Breast epithelium (tissue), 3 donors: Measurements from ENCODE around the gene GYG1.

Experiments
- POLR2AphosphoS5 ChIP-seq, 3 donors: sonication (generic); formaldehyde crosslinking; IDR thresholded peaks; one replicate each; pipeline ENCODE4 v1.6.1; 2017; ENCODE audit warnings: antibody characterized with exemption in 3 of 3
- TF ChIP-seq, protein P1 (sequence below), 3 donors: fragments of 450-650 bp; IDR thresholded peaks; one replicate each; pipeline ENCODE4 v1.5.1; 2016 to 2017; ENCODE audit warnings: antibody characterized with exemption in 3 of 3, mild to moderate bottlenecking in 3 of 3, moderate library complexity in 3 of 3

DNA sequence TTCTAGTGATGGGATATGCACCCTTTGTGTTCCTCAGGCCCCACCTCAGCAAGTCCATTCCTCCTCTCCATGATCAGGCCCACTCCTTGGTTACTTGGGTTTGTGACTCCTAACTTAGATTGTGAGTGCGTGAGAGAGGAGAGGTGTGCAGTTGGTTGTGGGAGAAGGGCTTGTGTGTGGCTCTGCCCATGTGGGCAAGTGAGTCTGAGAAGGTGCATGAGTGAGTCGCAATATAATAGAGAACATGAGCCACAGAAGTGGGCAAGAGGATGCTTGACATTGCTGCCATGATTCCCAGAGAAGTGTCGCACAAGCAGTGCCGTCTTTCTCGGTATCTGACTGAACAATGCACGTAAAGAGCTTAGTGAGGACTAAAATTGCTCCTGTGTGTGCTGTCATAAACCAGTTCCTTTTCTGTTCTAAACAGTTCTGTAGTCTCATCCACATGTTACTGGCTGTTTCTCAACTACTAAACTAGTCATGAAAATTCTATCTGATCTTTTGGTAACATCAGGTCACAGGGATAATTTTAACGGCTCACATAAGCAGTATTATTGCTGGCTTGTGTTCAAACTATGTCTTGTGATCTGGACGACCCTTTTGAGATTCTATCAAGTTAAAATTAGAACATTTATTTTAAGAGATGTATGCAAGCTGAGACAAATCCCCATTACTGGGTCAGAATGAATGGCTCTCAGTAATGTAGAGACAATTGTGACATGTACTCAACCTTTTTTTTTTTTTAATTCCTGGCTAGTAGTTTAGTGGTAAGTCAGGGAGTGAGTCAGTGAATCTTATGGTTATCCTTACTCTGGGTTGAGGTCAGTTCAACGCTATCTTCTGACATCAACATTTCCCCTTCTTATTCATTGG, 25.6 kb downstream of the GYG1 start:
- TF ChIP-seq, protein P1, sequence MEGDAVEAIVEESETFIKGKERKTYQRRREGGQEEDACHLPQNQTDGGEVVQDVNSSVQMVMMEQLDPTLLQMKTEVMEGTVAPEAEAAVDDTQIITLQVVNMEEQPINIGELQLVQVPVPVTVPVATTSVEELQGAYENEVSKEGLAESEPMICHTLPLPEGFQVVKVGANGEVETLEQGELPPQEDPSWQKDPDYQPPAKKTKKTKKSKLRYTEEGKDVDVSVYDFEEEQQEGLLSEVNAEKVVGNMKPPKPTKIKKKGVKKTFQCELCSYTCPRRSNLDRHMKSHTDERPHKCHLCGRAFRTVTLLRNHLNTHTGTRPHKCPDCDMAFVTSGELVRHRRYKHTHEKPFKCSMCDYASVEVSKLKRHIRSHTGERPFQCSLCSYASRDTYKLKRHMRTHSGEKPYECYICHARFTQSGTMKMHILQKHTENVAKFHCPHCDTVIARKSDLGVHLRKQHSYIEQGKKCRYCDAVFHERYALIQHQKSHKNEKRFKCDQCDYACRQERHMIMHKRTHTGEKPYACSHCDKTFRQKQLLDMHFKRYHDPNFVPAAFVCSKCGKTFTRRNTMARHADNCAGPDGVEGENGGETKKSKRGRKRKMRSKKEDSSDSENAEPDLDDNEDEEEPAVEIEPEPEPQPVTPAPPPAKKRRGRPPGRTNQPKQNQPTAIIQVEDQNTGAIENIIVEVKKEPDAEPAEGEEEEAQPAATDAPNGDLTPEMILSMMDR (IDR thresholded peaks at IDR 0.05), result no peak
- no peak for TF ChIP-seq POLR2AphosphoS5 (IDR thresholded peaks at IDR 0.05)
